Fibroblast of lung (primary cell): ENCODE measurements around the gene SLC6A13.

Source experiments
- CTCF ChIP-seq, 2 donors: IDR thresholded peaks in 1 of 2; conservative IDR thresholded peaks in 1 of 2; 1 replicate in 1 of 2; 2 replicates in 1 of 2; pipeline ENCODE4 v1.5.1; 2011 to 2012; ENCODE audit warnings: low read length in 2 of 2, control low read depth in 1 of 2, inconsistent platforms in 1 of 2, low read depth in 1 of 2, mild to moderate bottlenecking in 1 of 2
- EZH2 ChIP-seq: IDR thresholded peaks from 2 replicates; pipeline ENCODE4 v1.5.1; 2012; ENCODE audit warnings: low read length, control low read depth, mild to moderate bottlenecking; ENCODE audit errors: missing control alignments

DNA sequence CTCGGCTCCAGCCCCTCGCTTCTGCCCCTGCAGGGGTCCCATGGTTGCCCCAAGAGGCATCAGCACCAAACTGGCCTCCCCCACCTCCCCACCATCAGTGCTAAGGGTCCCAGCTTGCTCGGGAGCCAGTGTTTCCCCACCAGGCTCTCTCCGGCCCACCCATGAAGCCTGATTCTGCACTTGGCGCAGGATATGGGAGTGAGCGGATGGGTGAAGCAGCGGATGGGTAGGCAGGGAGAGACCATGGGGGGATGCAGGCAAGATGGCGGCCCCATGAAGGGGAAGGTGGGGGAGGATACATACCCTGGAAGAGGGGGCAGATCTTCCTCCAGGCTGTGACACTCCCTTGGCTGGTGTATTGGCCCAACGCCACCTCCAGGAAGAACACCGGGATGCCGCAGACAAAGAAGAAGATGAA lies 58.4 kb downstream of the SLC6A13 start:
- TF ChIP-seq CTCF (conservative IDR thresholded peaks at IDR 0.05 in 1 of 2, IDR thresholded peaks at IDR 0.05 in 1 of 2; ENCODE audit: low read depth in 1 of 2, low read length in 2 of 2) (no peak), EZH2 (no peak)
